Muscle of back (tissue), 13 donors: ENCODE results near the gene TXNDC5. TPM values are rescaled to one million over a fixed set of nuclear protein-coding genes. Genes with fewer than 3 reads are reported as not detected.

Source experiments
- DNase-seq, 3 donors: peaks; one replicate each; pipeline versions ENCODE4 v3.0.0 to v3.0.0-alpha.2; 2013
- long read RNA-seq, 9 donors: transcript quantifications; one replicate each; lab custom pipeline, GENCODE V29; 2026
- polyA plus RNA-seq, 10 donors: library from polyadenylated mRNA; unstranded; fragments of 120-200 nt; gene quantifications; one replicate each; pipeline ENCODE4 v1.2.1, GENCODE V29; 2013; ENCODE audit not compliant: insufficient read length in 10 of 10

Gene TXNDC5
- 100 to 1,000 TPM in 9 of 10 donors, 10 to 100 TPM in 1; 98.9 to 176 (median 123) TPM for polyA plus RNA-seq
- long read RNA-seq, donor 1, transcript TXNDC5-201 (10 exons, 2,964 nt) = major isoform, 35 of 36 reads
- long read RNA-seq, donor 1, partial matches to known transcripts = 0 of 36 reads
- long read RNA-seq, donor 1, other reads (novel, unspliced or antisense) = 0 of 36 reads
- long read RNA-seq, donor 2, transcript TXNDC5-201 (10 exons, 2,964 nt) = major isoform, 20 of 20 reads
- long read RNA-seq, donor 2, partial matches to known transcripts = 0 of 20 reads
- long read RNA-seq, donor 2, other reads (novel, unspliced or antisense) = 0 of 20 reads
- long read RNA-seq, donor 3 = 0 reads
- long read RNA-seq, donor 4, transcript TXNDC5-201 (10 exons, 2,964 nt) = major isoform, 34 of 35 reads
- long read RNA-seq, donor 4, partial matches to known transcripts = 0 of 35 reads
- long read RNA-seq, donor 4, other reads (novel, unspliced or antisense) = 0 of 35 reads
- long read RNA-seq, donor 5, transcript TXNDC5-201 (10 exons, 2,964 nt) = major isoform, 49 of 61 reads
- long read RNA-seq, donor 5, partial matches to known transcripts = 11 of 61 reads
- long read RNA-seq, donor 5, other reads (novel, unspliced or antisense) = 0 of 61 reads
- long read RNA-seq, donor 6, transcript TXNDC5-201 (10 exons, 2,964 nt) = major isoform, 43 of 134 reads
- long read RNA-seq, donor 6, partial matches to known transcripts = 90 of 134 reads
- long read RNA-seq, donor 6, other reads (novel, unspliced or antisense) = 0 of 134 reads
- long read RNA-seq, donor 7, transcript TXNDC5-201 (10 exons, 2,964 nt) = major isoform, 29 of 30 reads
- long read RNA-seq, donor 7, partial matches to known transcripts = 0 of 30 reads
- long read RNA-seq, donor 7, other reads (novel, unspliced or antisense) = 0 of 30 reads
- long read RNA-seq, donor 8, transcript TXNDC5-201 (10 exons, 2,964 nt) = major isoform, 22 of 22 reads
- long read RNA-seq, donor 8, partial matches to known transcripts = 0 of 22 reads
- long read RNA-seq, donor 8, other reads (novel, unspliced or antisense) = 0 of 22 reads
- long read RNA-seq, donor 9, partial matches to known transcripts = 0 of 2 reads
- long read RNA-seq, donor 9, other reads (novel, unspliced or antisense) = 0 of 2 reads

DNA sequence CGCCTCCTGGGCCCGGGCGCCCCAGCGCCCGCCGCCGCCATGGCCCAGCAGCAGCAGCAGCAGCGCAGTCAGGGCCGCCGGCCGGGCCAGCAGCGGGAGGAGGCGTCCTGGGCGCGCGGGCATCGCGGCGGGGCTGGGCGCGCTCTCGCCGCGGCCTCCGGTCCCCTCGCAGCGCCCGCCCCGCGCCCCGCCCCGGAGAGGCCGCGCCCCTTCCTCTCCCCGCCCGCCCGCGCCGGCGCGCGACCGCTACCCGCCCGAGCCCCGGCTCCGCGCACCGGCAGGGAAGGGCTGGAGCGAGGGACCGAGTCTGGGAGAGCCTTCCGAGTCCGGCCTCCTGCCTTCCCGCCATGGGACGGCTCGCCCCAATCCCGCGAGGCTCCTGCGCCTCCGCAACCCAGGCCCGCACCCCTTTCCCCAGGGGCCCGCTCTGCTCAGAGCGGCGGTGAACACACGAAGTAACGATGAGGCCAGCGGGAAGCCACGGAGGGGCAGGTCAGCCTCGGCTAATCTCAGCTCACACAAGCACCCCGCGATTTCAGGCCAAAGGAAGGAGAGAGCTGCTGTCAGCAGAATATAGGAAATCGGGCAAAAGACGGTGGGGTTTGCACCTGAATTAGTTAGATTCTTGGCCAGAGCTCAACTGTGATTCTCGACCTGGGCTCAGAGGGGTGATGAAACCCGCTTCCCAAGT lies at the start of gene TXNDC5:
Gene TXNDC5 (minus strand): TSS at position 135 of the 691 bp plus-strand sequence. CDS start 12 bp downstream, at position 123.
- DNase-seq = peak; percentile 71 to 88 (median 81)

DNA sequence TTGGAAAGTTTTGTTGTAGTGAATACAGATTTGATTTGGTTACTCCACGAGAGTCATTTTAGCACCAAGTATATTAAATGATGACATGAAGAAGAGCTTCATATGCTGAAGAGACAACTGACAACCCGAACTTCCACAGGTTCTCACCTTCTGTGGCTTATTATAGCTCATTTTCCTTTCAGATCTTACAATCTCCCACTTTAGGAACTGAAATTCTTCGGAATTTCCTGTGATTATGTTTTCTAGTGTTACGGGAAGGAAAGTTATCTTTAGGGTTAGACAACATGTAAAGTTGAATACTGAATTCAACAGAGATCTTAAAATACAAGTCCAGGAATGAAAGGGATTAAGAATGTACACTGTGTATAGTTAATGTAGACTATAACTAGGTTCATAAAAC lies 49.6 kb upstream of the TXNDC5 start:
- no peak for DNase-seq

DNA sequence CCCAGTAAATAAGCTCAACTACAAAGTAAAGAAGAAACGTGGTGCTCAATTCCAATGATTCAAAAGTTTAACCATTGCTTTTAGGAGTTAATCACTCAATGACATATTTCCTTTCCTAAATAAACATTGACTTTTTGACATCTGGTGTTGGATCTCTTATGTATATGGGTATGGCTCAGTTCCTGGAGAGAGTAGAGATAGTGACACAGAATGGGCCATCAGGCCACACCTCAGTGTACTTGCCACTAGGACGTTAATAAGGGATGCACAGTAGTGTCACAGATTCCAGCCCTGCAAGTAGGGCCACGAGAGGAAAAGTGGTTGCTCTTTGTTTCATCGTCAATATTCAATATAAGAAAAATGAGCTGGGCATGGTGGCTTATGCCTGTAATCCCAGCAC lies 48.9 kb upstream of the TXNDC5 start:
- DNase-seq = no peak

DNA sequence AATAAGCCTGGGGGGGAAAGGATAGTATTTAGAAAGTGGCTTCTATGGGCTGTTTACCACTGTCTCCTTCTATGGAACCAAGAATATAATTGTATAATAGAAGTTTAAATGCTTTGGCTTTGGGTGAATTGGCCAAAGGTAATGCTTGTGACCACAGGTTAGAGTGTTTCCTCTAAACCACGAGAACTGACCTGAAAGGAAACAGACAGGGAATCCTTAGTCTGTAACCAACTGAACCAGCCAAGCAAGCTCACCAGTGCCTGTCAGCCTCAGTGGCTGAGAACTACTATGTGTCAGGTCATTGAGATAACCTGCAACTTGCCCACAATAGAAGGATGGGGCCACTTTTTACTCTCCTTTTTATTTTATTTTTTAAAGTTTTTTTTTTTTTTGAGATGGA lies 47.9 kb upstream of the TXNDC5 start:
- DNase-seq = no peak

DNA sequence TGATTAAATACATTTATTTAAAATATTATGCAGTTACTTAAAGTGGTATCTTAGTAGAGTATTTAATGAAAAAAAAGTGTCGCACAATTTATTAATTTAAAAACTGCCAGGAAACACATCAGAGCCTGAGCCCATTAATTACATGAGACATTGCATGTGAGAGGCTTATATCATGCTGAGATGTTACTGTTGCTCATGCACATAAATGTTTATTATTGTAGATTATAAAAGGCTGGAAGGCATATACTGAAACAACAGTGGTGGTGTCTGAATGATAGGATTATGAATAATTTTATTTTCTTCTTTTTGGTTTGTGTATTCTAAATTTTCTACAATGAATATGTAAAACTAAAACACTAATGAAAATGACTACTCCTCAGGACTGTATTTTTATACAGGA lies 45.7 kb upstream of the TXNDC5 start:
- no peak for DNase-seq

DNA sequence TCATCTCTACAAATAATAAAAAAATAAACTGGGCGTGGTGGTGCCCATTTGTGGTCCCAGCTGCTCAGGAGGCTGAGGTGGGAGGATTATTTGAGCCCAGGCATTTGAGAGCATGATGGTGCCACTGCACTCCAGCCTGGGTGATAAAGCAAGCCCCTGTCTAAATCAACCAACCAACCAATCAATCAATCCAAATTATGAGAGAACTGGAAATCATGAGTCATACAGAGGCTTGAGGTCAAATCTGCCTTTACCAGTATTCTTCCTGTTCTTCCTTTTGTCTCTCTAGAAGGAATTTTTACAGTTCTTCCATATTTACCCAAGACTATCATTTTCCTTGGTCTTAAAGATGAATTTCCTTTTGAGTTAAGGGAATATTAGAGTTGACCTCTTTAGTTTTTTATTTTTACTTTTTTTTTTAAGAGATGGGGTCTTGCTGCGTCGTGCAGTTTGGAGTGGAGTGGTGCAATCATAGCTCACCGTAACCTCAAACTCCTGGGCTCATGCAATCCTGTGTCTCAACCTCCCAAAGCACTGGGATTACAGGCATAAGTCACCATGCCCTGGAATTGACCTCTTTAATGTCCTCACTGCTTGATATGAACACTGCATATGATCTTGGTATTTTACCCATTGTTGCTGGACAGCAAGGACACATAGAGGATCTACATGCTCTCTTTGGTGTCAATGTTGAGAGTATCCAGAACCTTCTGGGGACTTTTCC lies 44.1 kb upstream of the TXNDC5 start:
- no peak for DNase-seq

DNA sequence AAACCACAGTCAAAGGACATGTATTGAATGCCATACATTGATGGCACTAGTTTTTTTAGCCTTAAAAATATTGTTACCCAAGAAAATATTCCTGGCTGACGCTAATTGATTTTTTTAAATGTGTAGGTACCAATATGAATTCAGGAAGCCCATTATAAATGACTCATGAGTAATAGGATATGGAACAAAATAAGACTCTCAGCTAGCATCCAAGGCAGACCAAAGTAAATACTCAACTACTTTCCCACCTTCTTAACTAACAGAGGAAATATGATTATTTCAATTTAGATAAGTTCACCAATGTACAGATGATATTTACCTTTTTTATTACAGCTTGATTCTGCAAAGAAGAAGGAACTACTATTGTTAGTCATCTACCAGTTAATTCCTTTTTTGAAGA lies 43.2 kb upstream of the TXNDC5 start:
- no peak for DNase-seq

DNA sequence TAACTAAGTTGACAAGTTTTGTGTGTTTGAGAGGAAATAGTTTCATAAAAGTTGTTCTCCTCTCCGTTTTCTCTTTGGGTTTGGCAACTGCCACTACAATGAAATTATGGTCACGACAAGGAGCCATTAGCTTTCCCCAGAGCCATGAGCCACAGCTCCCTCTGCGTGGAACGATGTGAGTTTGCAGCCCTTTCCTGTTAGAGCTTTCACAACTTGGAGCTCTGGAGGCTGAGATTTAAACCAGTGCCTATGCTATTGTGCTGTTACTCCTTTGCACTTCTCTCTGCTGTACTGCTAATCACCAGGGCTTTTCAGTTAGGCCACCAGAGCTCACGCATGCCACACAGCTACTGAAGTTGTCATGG lies 29.3 kb upstream of the TXNDC5 start:
- no peak for DNase-seq

DNA sequence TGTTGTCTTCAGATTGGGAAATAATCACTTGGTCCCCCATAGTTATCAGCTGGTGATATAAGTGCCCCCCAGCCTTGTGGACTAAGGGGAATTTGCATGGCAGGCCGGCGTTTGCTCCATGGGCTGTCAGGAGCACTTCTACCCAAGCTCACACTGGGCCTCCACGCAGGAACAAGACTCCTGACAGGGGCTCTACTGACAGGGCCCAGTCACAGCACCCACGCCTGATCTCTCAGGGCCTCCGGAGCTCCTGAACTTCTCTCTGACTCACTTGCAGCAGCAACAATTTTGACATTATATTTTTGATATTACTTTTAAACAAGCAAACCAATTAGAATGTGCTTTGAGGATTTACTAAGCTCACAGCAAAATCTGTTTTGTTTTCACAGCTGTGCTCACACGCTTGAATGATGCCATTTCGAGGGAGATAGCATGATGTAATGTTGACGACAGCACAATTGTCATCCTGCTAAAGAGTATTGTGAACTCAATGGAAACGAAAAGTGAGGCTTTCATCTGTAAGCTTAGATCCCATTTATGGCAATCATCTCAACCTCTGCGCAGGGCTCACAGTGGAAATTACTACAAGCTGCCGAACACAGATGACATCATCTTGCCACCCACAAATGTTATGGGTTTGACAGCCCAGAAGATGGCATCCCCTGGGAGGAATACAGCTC lies 28.7 kb upstream of the TXNDC5 start:
- DNase-seq = no peak

DNA sequence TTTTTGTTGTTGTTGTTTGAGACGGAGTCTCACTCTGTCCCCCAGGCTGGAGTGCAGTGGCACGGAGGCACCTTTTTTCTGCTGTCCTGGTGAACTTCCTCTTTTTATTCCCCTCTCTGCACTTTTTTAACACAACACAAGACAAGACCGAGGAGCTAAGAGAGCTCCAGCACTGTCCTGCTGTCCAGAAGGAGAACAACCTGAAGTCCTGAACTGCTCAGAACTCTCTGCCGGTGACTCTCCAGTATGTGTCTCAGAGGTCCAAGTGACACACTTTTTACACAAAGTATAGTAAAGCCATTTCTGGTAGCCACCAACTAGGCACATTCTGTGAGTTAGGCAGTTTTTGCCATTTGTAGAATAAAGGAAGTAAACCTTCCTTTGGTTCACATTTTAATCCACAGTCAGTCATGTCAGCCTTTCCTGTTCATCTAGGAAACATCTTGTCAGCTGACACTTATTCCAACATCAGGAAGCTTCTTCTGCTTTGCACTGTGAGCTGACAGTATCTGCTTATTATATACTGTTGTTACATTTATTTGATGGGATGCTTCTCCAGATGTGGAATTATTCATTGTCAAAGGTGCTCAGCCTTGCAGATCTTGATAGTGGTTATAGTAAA lies 28.1 kb upstream of the TXNDC5 start:
- DNase-seq = peak in 1 of 3 donors; percentile 17

DNA sequence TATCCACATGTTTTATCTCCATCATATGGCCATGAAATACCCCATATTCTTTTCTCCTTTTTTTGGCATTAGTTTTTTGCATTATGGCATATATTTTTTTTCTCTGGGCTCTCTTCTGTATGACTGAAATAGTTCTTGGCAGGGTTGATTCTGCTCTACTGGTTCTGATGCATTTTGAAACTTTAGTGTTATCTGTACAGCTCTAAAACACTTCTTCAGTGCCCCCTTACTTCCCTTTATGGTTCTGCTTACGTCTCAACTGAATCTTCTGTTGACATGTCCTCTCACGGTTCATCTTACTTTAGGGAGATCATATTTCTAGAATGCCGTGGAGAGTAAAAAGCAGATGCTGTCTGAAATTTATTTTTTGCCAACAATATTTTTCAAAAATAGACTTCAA lies 23.2 kb upstream of the TXNDC5 start:
- DNase-seq = no peak

DNA sequence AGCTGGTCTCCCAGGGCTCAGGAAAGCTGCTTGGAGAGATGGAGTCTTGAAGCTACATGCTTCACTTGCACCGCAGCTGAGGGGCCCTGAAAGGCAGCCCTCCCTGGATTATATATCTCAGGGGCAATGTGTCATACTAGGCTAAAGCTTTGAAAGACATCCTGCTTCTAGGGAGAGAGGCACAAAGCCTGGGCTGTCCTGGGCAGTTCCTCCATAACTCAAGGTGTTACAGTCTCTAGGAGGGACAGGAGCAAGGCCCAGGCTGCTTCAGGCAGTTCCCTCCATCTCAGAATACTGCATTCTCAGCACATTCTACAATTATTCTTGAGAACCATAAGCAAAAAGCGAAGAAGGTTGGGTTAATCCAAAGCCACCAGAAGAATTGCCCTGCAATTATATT lies 22.0 kb upstream of the TXNDC5 start:
- no peak for DNase-seq

DNA sequence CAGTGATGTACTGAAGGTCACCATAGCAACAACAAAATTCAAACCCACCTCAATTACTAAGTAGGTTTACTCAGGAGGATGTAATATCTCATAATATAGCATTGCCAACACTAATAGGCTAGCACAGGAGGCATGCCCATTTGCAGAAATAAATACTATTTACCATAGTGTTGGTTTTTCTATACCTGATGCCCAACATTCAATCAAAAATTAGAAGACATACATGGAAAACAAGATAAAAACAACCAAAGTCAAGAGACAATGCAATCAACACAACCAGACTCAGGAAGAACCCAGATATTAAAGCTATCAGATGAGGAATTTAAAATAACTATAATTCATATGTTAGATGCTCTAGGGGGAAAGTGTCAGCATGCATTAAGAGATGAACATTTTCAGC lies 14.3 kb upstream of the TXNDC5 start:
- DNase-seq = no peak

DNA sequence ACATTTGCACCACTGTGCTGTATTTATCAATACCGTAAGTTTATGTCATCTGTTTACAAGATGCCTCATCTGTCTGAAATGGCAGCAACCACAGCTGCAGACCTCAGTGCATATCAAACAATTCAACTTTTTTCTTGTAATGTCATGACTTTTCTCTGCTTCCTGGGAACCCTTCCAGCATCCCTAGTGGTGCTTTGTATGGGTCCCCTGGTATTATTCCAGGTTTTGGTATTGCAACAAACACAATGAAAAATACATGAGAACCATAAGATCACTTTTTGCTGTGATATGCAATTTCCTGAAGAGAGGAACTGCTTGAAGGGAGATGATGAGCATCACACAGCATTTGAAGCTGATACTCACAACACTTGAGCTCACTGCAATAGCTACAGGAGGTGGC lies 12.0 kb upstream of the TXNDC5 start:
- DNase-seq = peak in 1 of 3 donors; percentile 40

DNA sequence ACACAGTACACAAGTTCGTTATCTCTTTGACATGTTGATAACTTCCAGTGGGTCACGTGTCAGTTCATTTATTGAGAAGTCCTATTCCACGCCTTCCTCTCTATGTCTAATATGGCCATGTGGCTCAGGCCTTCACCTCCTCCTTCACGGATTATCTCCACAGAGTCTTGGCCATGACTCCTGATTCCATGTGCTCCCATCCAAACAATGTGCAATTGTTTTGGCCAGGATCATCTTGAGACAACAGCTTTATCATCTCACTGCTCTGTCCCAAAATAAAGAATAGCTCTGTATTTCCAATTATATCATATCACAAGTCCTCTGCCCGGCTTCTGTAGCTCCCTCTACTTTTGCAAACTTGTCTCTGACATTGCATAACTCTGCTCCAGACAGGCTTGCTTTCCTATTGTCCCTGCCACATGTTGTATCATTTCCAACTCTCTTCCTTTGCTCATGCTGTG lies 11.1 kb upstream of the TXNDC5 start:
- peak in 1 of 3 donors; percentile 20 for DNase-seq

DNA sequence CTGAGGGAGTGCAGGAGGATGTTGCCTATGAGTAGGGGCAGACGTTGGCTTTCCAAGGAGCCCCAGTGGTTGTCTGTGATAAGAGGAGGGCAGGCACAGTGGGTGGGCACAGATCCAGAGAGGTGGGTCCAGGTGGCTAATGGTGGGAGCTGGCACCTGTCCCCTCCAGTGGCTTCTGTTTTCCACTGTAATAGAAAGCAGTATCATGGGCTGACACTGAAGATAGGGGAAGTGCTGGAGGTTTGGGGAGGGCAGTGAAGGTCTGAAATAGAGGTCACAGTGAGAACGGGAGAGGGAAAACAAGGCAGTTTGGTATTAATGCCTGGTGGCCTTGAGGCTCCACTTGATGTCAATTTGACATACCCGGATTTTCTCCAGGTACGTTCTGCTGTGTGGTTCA lies 10.5 kb upstream of the TXNDC5 start:
- no peak for DNase-seq

DNA sequence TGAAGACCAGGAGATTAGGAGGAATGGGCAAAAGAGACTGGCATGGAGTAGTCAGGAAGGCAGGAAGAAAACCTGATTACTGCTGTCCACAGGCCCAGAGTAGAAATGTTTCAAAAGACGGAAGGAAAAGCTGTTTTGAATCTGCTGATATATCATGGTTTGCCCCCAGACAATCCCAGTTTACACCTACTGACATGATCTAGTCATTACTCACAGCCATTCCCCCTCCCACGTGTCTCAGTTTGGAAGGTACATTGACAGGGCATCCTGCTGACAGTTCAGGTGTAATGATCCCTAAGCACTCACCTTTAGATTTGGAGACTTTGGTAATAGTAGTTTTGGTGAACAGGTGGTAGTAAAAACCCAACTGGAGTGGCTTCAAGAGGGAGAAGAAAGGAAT lies 9.8 kb upstream of the TXNDC5 start:
- DNase-seq = no peak

DNA sequence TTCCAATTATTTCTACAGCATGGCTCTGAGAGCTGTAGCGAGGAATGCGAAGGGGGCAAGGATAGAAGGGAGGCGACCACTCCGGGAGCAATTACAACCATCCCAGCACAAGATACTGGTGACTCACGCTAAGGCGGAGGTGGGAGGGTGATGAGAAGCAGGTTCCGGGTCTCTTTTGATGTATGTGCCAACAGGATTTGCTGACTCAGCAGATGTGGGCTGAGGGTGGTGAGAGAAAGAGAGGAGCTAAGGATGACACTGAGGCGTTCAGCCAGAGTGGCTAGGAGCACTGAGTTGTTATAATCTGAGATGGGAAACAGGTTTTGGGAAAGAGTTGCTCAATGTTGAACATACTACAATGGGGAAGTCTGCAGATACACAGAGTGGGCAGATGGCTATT lies 9.3 kb upstream of the TXNDC5 start:
- no peak for DNase-seq

DNA sequence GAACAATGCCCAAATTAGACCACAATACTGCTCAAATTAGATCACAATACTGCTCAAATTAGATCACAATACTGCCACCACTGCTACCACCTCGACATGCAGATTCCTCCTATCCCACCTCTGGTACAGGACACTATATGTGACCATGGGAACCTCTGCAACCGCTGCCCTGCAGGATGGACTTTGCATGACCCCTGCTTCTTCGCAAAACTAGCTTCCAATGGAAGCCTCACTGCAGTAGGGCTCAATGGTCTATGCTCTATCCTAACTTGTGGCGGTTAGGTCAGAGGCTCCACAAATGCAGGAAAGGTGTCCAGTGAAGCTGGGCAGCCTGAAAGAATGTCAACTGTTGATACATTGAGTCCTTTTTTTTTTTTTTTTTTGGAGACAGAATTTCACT lies 7.8 kb upstream of the TXNDC5 start:
- DNase-seq = no peak

DNA sequence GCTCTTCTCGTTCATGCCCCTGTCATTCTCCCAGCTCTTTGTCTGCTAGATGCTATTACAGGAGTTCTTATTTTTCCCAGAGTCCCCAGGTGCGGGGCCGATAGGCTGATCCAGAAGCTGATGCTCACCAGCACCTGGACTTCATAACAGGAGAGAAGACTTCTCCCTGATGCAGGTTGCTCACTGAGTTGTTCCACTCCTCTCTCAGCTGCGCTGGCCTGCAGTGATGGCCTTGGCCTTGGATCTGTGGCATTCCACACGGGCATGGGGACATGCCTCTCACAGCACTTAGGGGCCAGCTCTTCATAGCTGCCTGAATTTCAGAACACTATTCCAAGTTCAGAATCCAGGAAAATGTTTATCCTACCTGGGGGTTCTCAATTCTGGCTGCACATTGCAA lies 7.1 kb upstream of the TXNDC5 start:
- no peak for DNase-seq
